PFSK-1 (cell line): Measurements from ENCODE around the gene ALG2.
A peak's percentile ranks its signal among the peaks of the same experiment; 100 is the strongest.

Experiments used
- FOXP2 ChIP-seq: optimal IDR thresholded peaks from 2 replicates; pipeline ENCODE3; 2011; ENCODE audit warnings: borderline replicate concordance, control low read depth, inconsistent platforms; ENCODE audit not compliant: insufficient read depth; ENCODE audit errors: extremely low read length, extremely low read depth
- POLR2AphosphoS5 ChIP-seq: IDR thresholded peaks from 2 replicates; pipeline ENCODE4 v1.6.1; 2012; ENCODE audit warnings: low read depth, mild to moderate bottlenecking, control low read depth, low read length, moderate library complexity
- REST ChIP-seq, 2 experiments: IDR thresholded peaks; 2 replicates each; pipeline versions ENCODE4 v1.6.1 to v1.8.0; 2011 to 2012; ENCODE audit warnings: low read depth in 2 of 2, low read length in 2 of 2, control low read depth in 1 of 2, inconsistent platforms in 1 of 2, mild to moderate bottlenecking in 1 of 2, moderate library complexity in 1 of 2; ENCODE audit not compliant: insufficient read depth in 1 of 2
- SIN3A ChIP-seq: IDR thresholded peaks from 2 replicates; pipeline ENCODE4 v1.6.1; 2012; ENCODE audit warnings: mild to moderate bottlenecking, low read length, moderate library complexity, borderline replicate concordance; ENCODE audit not compliant: insufficient read depth
- TAF1 ChIP-seq: IDR thresholded peaks from 2 replicates; pipeline ENCODE4 v1.6.1; 2012; ENCODE audit warnings: low read length, control low read depth, borderline replicate concordance; ENCODE audit not compliant: insufficient read depth

The ALG2 gene

GRCh38 chr9:99173570-99174504 is 47.9 kb downstream of the ALG2 start:
- TF ChIP-seq TAF1 (no peak), FOXP2 (no peak), POLR2AphosphoS5 (no peak), REST (IDR thresholded peaks at IDR 0.05; ENCODE audit: insufficient read depth in 1 of 2, low read depth in 2 of 2, low read length in 2 of 2) (no peak), SIN3A (no peak)

- TF ChIP-seq REST (IDR thresholded peaks at IDR 0.05; ENCODE audit: insufficient read depth in 1 of 2, low read depth in 2 of 2, low read length in 2 of 2): no peak
- TF ChIP-seq SIN3A: no peak
- no peak for TF ChIP-seq FOXP2
- TF ChIP-seq TAF1: no peak
- no peak for TF ChIP-seq POLR2AphosphoS5
These were observed 49.3 kb downstream of the ALG2 start for GRCh38 chr9:99172124-99173091.

GRCh38 chr9:99171225-99172123 is 50.3 kb downstream of the ALG2 start:
- TF ChIP-seq POLR2AphosphoS5 (no peak), REST (IDR thresholded peaks at IDR 0.05; ENCODE audit: insufficient read depth in 1 of 2, low read depth in 2 of 2, low read length in 2 of 2) (no peak), FOXP2 (no peak), SIN3A (no peak), TAF1 (no peak)

GRCh38 chr9:99169982-99170761 is 51.6 kb downstream of the ALG2 start:
- TF ChIP-seq REST (IDR thresholded peaks at IDR 0.05; ENCODE audit: insufficient read depth in 1 of 2, low read depth in 2 of 2, low read length in 2 of 2) (0 out of 4 replicates have a peak, but pooled peaks of 1 of the 2 experiments have one; percentile 53), SIN3A (0 out of 2 replicates have a peak, but pooled peaks have one; percentile 60), POLR2AphosphoS5 (no peak), FOXP2 (no peak), TAF1 (no peak)
